Gastrocnemius medialis (tissue), 4 donors: ENCODE results near the gene EBLN1.

Source experiments
- POLR2A ChIP-seq, 2 donors: fragments of 450-650 bp; IDR thresholded peaks; one replicate each; pipeline ENCODE4 v1.6.1; 2017; ENCODE audit warnings: antibody characterized with exemption in 2 of 2, mild to moderate bottlenecking in 2 of 2, moderate library complexity in 2 of 2
- TF ChIP-seq, protein P1 (sequence below), 5 experiments: fragments of 450-650 bp in 3 of 5; fragments of 200-600 bp in 2 of 5; sonication (generic) in 2 of 5; IDR thresholded peaks in 4 of 5; conservative IDR thresholded peaks in 1 of 5; 1 replicate in 4 of 5; 2 replicates in 1 of 5; pipeline ENCODE4 v1.5.1; 2016 to 2019; ENCODE audit warnings: antibody characterized with exemption in 5 of 5, mild to moderate bottlenecking in 3 of 5, moderate library complexity in 3 of 5

DNA sequence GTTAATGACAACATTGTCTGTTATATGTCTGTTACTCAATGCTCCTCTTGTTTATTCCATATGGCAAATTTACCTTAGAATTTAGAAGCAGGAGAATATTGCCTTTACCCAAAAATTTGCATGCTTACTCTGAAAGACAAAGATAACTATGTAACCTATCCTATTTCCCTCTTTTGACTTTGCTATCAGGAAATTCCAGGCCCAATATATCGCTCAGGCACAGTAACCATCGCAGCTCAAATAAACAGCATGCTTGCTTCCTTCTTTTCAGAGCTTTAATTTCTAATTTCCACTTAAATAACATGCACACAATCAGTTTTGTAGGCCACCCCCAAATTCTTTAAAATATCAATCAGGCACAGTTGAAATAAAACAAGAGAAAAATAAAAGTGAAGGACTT, 57.8 kb downstream of the EBLN1 start:
- TF ChIP-seq, protein P1, sequence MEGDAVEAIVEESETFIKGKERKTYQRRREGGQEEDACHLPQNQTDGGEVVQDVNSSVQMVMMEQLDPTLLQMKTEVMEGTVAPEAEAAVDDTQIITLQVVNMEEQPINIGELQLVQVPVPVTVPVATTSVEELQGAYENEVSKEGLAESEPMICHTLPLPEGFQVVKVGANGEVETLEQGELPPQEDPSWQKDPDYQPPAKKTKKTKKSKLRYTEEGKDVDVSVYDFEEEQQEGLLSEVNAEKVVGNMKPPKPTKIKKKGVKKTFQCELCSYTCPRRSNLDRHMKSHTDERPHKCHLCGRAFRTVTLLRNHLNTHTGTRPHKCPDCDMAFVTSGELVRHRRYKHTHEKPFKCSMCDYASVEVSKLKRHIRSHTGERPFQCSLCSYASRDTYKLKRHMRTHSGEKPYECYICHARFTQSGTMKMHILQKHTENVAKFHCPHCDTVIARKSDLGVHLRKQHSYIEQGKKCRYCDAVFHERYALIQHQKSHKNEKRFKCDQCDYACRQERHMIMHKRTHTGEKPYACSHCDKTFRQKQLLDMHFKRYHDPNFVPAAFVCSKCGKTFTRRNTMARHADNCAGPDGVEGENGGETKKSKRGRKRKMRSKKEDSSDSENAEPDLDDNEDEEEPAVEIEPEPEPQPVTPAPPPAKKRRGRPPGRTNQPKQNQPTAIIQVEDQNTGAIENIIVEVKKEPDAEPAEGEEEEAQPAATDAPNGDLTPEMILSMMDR (IDR thresholded peaks at IDR 0.05 in 4 of 5, conservative IDR thresholded peaks at IDR 0.05 in 1 of 5): no peak
- TF ChIP-seq POLR2A (IDR thresholded peaks at IDR 0.05): no peak
